Measurements from ENCODE around the gene IGFLR1. TPM values are rescaled to one million over a fixed set of nuclear protein-coding genes. Genes with fewer than 3 reads are reported as not detected.

Gene IGFLR1
- total and polyA plus RNA-seq, 2 of the 4 experiments (the other 2 are of a cell fraction): 0.72 to 2.7 TPM

GRCh38 chr19:35716801-35717664, 25.2 kb downstream of the IGFLR1 start (continued):
- TF ChIP-seq NFE2L2 (IDR thresholded peaks at IDR 0.05; ENCODE audit: low read depth, low read length): no peak
- no peak for TF ChIP-seq RFX5 (IDR thresholded peaks at IDR 0.05; ENCODE audit: low read depth, low read length)
- no peak for TF ChIP-seq RCOR1 (IDR thresholded peaks at IDR 0.05; ENCODE audit: insufficient replicate concordance, low read length)
